Trophoblast cell (in vitro differentiated cells and primary cell): ENCODE results near the gene HECW1.

ENCODE experiments used
- DNase-seq, 2 donors: peaks; one replicate each; pipeline ENCODE4 v3.0.0-alpha.2; 2016
- H2AFZ ChIP-seq: 2 replicates; pipeline ENCODE4 v1.6.1; 2013; ENCODE audit warnings: low read length, moderate library complexity, mild to moderate bottlenecking; ENCODE audit not compliant: insufficient read depth, poor library complexity
- H2AK5ac ChIP-seq: 2 replicates; pipeline ENCODE4 v1.6.1; 2013; ENCODE audit warnings: mild to moderate bottlenecking, low read length
- H2BK120ac ChIP-seq: 2 replicates; pipeline ENCODE4 v1.6.1; 2013; ENCODE audit warnings: low read length, mild to moderate bottlenecking, moderate library complexity; ENCODE audit not compliant: insufficient read depth, poor library complexity
- H2BK12ac ChIP-seq: 2 replicates; pipeline ENCODE4 v1.6.1; 2013; ENCODE audit warnings: mild to moderate bottlenecking, low read length, moderate library complexity
- H2BK5ac ChIP-seq: 2 replicates; pipeline ENCODE4 v1.6.1; 2013; ENCODE audit warnings: low read length, low read depth, moderate library complexity, mild to moderate bottlenecking; ENCODE audit not compliant: poor library complexity
- H3K14ac ChIP-seq: 2 replicates; pipeline ENCODE4 v1.6.1; 2013; ENCODE audit warnings: mild to moderate bottlenecking, low read length
- H3K18ac ChIP-seq: 2 replicates; pipeline ENCODE4 v1.6.1; 2013; ENCODE audit warnings: mild to moderate bottlenecking, low read length
- H3K23ac ChIP-seq: 2 replicates; pipeline ENCODE4 v1.6.1; 2013; ENCODE audit warnings: low read length
- H3K27ac ChIP-seq: 2 replicates; pipeline ENCODE4 v1.5.1; 2013; ENCODE audit warnings: low read depth, mild to moderate bottlenecking, inconsistent platforms, low read length, moderate library complexity
- H3K27me3 ChIP-seq: 2 replicates; pipeline ENCODE4 v1.6.1; 2013; ENCODE audit warnings: inconsistent platforms, mild to moderate bottlenecking, low read length, moderate library complexity; ENCODE audit not compliant: insufficient read depth
- H3K36me3 ChIP-seq, 2 experiments: 1 replicate in 1 of 2; 2 replicates in 1 of 2; pipeline ENCODE4 v1.6.1; 2013; ENCODE audit warnings: low read length in 2 of 2, mild to moderate bottlenecking in 2 of 2, moderate library complexity in 1 of 2; ENCODE audit not compliant: insufficient read depth in 2 of 2, control insufficient read depth in 1 of 2
- H3K4ac ChIP-seq: 2 replicates; pipeline ENCODE4 v1.6.1; 2013; ENCODE audit warnings: low read depth, mild to moderate bottlenecking, low read length, moderate library complexity
- H3K4me1 ChIP-seq, 2 experiments: 1 replicate in 1 of 2; 2 replicates in 1 of 2; pipeline ENCODE4 v1.6.1; 2013; ENCODE audit warnings: low read length in 2 of 2, mild to moderate bottlenecking in 2 of 2, moderate library complexity in 1 of 2; ENCODE audit not compliant: insufficient read depth in 2 of 2, control insufficient read depth in 1 of 2
- H3K4me2 ChIP-seq: 2 replicates; pipeline ENCODE4 v1.6.1; 2013; ENCODE audit warnings: inconsistent platforms, mild to moderate bottlenecking, low read length, moderate library complexity
- H3K4me3 ChIP-seq: 2 replicates; pipeline ENCODE4 v1.5.1; 2013; ENCODE audit warnings: mild to moderate bottlenecking, low read depth, low read length, inconsistent platforms
- H3K79me1 ChIP-seq: one replicate; pipeline ENCODE4 v1.6.1; 2013; ENCODE audit warnings: low read length
- H3K79me2 ChIP-seq: 2 replicates; pipeline ENCODE4 v1.6.1; 2013; ENCODE audit warnings: low read length, mild to moderate bottlenecking; ENCODE audit not compliant: control insufficient read depth, insufficient read depth, poor library complexity
- H3K9ac ChIP-seq: 2 replicates; pipeline ENCODE4 v1.6.1; 2013; ENCODE audit warnings: mild to moderate bottlenecking, low read length
- H3K9me3 ChIP-seq: 2 replicates; pipeline ENCODE4 v1.6.1; 2013; ENCODE audit warnings: low read depth, mild to moderate bottlenecking, control low read depth, inconsistent platforms, low read length; ENCODE audit not compliant: insufficient read depth
- H4K12ac ChIP-seq: 2 replicates; pipeline ENCODE4 v1.6.1; 2013; ENCODE audit warnings: low read depth, mild to moderate bottlenecking, low read length, moderate library complexity
- H4K8ac ChIP-seq: 2 replicates; pipeline ENCODE4 v1.6.1; 2013; ENCODE audit warnings: low read depth, mild to moderate bottlenecking, low read length, moderate library complexity
- H4K91ac ChIP-seq: one replicate; pipeline ENCODE4 v1.6.1; 2013; ENCODE audit warnings: low read depth, mild to moderate bottlenecking, low read length, moderate library complexity
- WGBS: extraction: QIAGEN DNeasy Blood & Tissue Kit; methylation state at CpG from one replicate; pipeline ENCODE4 v1.1.7; 2013; ENCODE audit warnings: missing lambda C conversion rate; ENCODE audit not compliant: insufficient read length, insufficient coverage; ENCODE audit errors: extremely low coverage; 5-methylcytosine and 5-hydroxymethylcytosine counted together

HECW1 gene

DNA sequence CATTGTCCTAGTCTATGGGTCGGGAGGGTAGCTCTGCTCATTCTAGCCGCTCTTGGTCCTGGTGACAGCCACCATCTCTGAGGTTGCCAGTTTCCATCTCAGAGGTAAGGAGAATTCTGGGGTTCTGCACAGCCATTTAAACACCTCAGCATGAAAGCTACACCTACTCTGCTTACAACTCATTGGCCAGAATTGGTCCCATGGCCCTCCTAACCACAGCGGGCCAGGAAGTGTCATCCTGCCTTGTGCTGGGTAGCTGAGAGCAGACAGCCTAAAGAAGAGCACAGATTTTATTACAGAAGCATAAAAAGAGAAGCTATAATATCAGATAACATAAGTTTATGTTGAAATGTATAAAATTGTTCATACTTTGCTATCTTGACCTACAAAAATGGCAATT, 152.7 kb downstream of the HECW1 start:
- H4K8ac ChIP-seq, result no peak overlapping the region

DNA sequence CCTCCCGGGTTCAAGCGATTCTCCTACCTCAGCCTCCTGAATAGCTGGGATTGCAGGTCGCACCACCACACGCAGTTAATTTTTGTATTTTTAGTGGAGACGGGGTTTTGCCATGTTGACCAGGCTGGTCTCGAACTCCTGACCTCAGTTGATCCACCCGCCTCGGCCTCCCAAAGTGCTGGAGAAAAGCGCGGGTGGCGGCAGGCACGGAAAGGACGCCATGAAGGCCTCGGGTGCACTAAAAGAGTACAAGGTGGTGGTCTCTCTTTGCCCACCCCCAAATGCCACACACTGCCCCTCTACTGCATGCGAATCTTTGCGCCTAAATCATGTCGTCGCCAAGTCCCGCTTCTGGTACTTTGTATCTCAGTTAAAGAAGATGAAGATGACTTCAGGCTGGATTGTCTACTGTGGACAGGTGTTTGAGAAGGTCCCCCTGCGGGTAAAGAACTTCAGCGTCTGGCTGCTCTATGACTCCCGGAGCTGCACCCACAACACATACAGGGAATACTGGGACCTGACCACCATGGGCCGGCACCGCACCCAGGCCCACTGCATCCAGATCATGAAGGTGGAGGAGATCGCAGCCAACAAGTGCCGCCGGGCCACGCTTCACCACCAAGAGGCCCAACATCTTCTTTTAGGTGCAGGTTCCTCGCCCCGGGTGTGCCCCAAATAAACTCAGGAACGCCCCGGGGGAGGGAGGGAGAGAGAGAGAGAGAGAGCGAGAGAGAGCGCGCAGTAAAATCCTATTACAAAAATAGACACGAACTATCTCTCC, 161.7 kb downstream of the HECW1 start:
- Histone ChIP-seq H3K27ac (no peak overlapping the region), H3K18ac (no peak overlapping the region), H2BK5ac (no peak overlapping the region), H4K8ac (no peak overlapping the region), H4K91ac (no peak overlapping the region), H3K79me2 (no peaks in the 10 kb centered on the region), H3K4me1 (no peaks in the 10 kb centered on the region), H3K23ac (no peak overlapping the region), H2AK5ac (no peak overlapping the region), H3K4me2 (no peak overlapping the region), H3K27me3 (no peaks in the 10 kb centered on the region), H3K14ac (no peak overlapping the region), H4K12ac (no peak overlapping the region), H2AFZ (no peak overlapping the region), H3K9me3 (no peaks in the 10 kb centered on the region), H3K9ac (no peak overlapping the region), H3K36me3 (no peaks in the 10 kb centered on the region), H2BK120ac (no peak overlapping the region), H3K79me1 (no peaks in the 10 kb centered on the region), H2BK12ac (no peak overlapping the region), H3K4ac (no peak overlapping the region), H3K4me3 (no peak overlapping the region)
- no peak for DNase-seq
- WGBS, result no CpG with 5 or more reads among the region's 36 CpGs

More for the DNA sequence above, 152.7 kb downstream of the HECW1 start:
- H2BK5ac ChIP-seq, result no peak overlapping the region
- H4K91ac ChIP-seq, result no peak overlapping the region
- no peak overlapping the region for H3K9ac ChIP-seq
- no peak overlapping the region for H2AFZ ChIP-seq
- no peak overlapping the region for H3K4me2 ChIP-seq
- no peak overlapping the region for H3K4ac ChIP-seq
- DNase-seq, result no peak
- H3K4me3 ChIP-seq, result no peak overlapping the region
- no peak overlapping the region for H3K14ac ChIP-seq
- H3K27me3 ChIP-seq, result no peaks in the 10 kb centered on the region
- no peaks in the 10 kb centered on the region for H3K4me1 ChIP-seq
- H4K12ac ChIP-seq, result no peak overlapping the region
- H3K23ac ChIP-seq, result no peak overlapping the region
- no peaks in the 10 kb centered on the region for H3K79me1 ChIP-seq
- H3K36me3 ChIP-seq, result no peaks in the 10 kb centered on the region
- no peak overlapping the region for H3K27ac ChIP-seq
- WGBS, result no CpG with 5 or more reads among the region's 3 CpGs
- H2BK12ac ChIP-seq, result no peak overlapping the region
- no peak overlapping the region for H2AK5ac ChIP-seq
- H3K18ac ChIP-seq, result no peak overlapping the region
- H3K79me2 ChIP-seq, result no peaks in the 10 kb centered on the region
- H2BK120ac ChIP-seq, result no peak overlapping the region
- no peaks in the 10 kb centered on the region for H3K9me3 ChIP-seq

DNA sequence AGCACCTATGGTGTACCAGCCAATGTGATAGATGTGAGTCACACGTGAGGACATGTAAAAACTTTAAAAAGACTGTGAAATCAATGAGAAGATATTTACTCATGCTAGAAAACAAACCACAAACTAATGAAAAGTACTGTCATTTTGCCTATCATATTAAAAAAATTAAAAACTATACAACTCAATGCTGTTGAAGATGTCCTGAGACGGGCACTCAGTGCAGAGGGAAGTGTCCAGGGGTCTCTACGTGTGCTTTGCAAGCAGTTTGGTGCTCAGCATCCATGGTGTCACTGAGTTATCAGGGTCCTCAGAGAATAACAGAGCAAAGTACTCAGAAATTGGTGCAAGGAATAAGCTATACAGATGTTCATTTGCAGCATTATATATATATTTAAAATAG, 162.3 kb downstream of the HECW1 start:
- Histone ChIP-seq H3K36me3 (no peaks in the 10 kb centered on the region), H4K12ac (no peak overlapping the region), H3K4me1 (no peaks in the 10 kb centered on the region), H3K18ac (no peak overlapping the region), H3K9ac (no peak overlapping the region), H2BK12ac (no peak overlapping the region), H3K23ac (no peak overlapping the region), H3K27me3 (no peaks in the 10 kb centered on the region), H2AFZ (no peak overlapping the region), H3K9me3 (no peaks in the 10 kb centered on the region), H2BK5ac (no peak overlapping the region), H3K4me2 (no peak overlapping the region), H3K4me3 (no peak overlapping the region), H3K4ac (no peak overlapping the region), H4K91ac (no peak overlapping the region), H3K79me1 (no peaks in the 10 kb centered on the region), H3K14ac (no peak overlapping the region), H2AK5ac (no peak overlapping the region), H3K27ac (no peak overlapping the region), H2BK120ac (no peak overlapping the region), H3K79me2 (no peaks in the 10 kb centered on the region), H4K8ac (no peak overlapping the region)
- WGBS, result no CpG with 5 or more reads among the region's 3 CpGs
- DNase-seq, result no peak

DNA sequence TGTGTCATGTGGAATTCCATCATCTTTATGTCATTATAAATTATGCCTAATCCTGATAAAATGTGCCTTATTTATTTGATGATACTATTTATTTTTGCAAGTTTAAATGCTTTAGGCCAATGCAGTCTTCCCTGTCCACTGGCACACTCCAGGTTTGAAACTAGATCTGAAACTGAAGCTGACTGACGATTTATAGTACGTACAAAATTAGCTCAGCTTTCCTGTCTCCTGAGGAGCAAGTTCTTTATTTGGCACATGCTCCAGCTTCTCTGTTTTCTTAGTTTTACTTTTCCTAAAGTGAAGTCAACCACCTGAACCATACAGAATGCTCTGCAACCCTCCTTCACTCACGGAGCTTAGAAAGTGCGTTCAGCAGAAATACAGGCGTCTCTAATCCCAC, 164.1 kb downstream of the HECW1 start:
- Histone ChIP-seq H3K27ac (no peak overlapping the region), H2AFZ (no peak overlapping the region), H3K36me3 (no peaks in the 10 kb centered on the region), H3K4me2 (no peak overlapping the region), H3K4me3 (no peak overlapping the region), H4K91ac (no peak overlapping the region), H3K4me1 (no peaks in the 10 kb centered on the region), H4K12ac (no peak overlapping the region), H2BK12ac (no peak overlapping the region), H2BK120ac (no peak overlapping the region), H3K79me1 (no peaks in the 10 kb centered on the region), H3K14ac (no peak overlapping the region), H2AK5ac (no peak overlapping the region), H3K27me3 (no peaks in the 10 kb centered on the region), H3K18ac (no peak overlapping the region), H3K79me2 (no peaks in the 10 kb centered on the region), H3K9ac (no peak overlapping the region), H3K23ac (no peak overlapping the region), H3K4ac (no peak overlapping the region), H3K9me3 (no peaks in the 10 kb centered on the region), H4K8ac (no peak overlapping the region), H2BK5ac (no peak overlapping the region)
- WGBS, result no CpG with 5 or more reads among the region's 5 CpGs
- DNase-seq, result no peak
